PC-3 (cell line): Measurements from ENCODE around the gene CTU1. TPM values are rescaled to one million over a fixed set of nuclear protein-coding genes. Genes with fewer than 3 reads are reported as not detected.

ENCODE experiments used
- ATAC-seq: fragments of 200-7000 bp; cut with Tn5 transposase; 2 replicates; pipeline ENCODE4 v1.9.1; 2020; ENCODE audit warnings: mild to moderate bottlenecking, moderate library complexity
- BruUV-seq: library from RNA; stranded (reverse); fragments of 400-500 nt; replicated peaks from 2 replicates; lab custom pipeline; 2021; lab: Mats Ljungman, UMichigan
- CTCF ChIA-PET: fragments of 300-600 bp; sonication (Branson Sonifier 250); formaldehyde crosslinking; loops from one replicate; lab custom pipeline; 2022; ENCODE audit warnings: antibody characterized with exemption; lab: Charles Lee
- POLR2A ChIA-PET: fragments of 300-600 bp; sonication (Branson Sonifier 250); formaldehyde crosslinking; loops from one replicate; lab custom pipeline; 2022; ENCODE audit warnings: antibody characterized with exemption; ENCODE audit not compliant: unreplicated experiment; lab: Charles Lee
- DNase-seq: peaks from one replicate; pipeline ENCODE4 v3.0.0-alpha.2; 2015
- H2AFZ ChIP-seq: fragments of 300-600 bp; sonication (generic); 2 replicates; pipeline ENCODE4 v1.6.0; 2016; ENCODE audit warnings: antibody characterized with exemption, low read length
- H3F3A ChIP-seq: fragments of 300-600 bp; sonication (generic); one replicate; pipeline ENCODE4 v1.6.0; 2017; ENCODE audit warnings: antibody characterized with exemption, low read length, control low read depth, mild to moderate bottlenecking; ENCODE audit not compliant: unreplicated experiment
- H3K27ac ChIP-seq: fragments of 300-600 bp; sonication (generic); 2 replicates; pipeline ENCODE4 v1.5.1; 2016; ENCODE audit warnings: mild to moderate bottlenecking, low read length
- H3K27me3 ChIP-seq: fragments of 300-600 bp; sonication (generic); 2 replicates; pipeline ENCODE4 v1.6.1; 2016; ENCODE audit warnings: low read length, mixed read lengths
- H3K36me3 ChIP-seq: fragments of 300-600 bp; sonication (generic); 2 replicates; pipeline ENCODE4 v1.6.1; 2016; ENCODE audit warnings: low read depth, mixed run types, low read length, mixed read lengths
- H3K4me1 ChIP-seq: fragments of 300-600 bp; sonication (generic); 2 replicates; pipeline ENCODE4 v1.5.1; 2016; ENCODE audit warnings: low read length; ENCODE audit not compliant: insufficient read depth
- H3K4me2 ChIP-seq: fragments of 300-600 bp; sonication (generic); 2 replicates; pipeline ENCODE4 v1.6.0; 2016; ENCODE audit warnings: low read length
- H3K4me3 ChIP-seq: fragments of 300-600 bp; sonication (generic); 2 replicates; pipeline ENCODE4 v1.5.1; 2016; ENCODE audit warnings: mild to moderate bottlenecking, low read length, mixed read lengths
- H3K79me2 ChIP-seq: fragments of 300-600 bp; sonication (generic); 2 replicates; pipeline ENCODE4 v1.6.1; 2017; ENCODE audit warnings: low read length, mixed read lengths
- H3K9ac ChIP-seq: fragments of 300-600 bp; sonication (generic); 2 replicates; pipeline ENCODE4 v1.6.0; 2016; ENCODE audit warnings: mild to moderate bottlenecking, low read length
- H3K9me2 ChIP-seq: fragments of 300-600 bp; sonication (generic); replicated peaks from 2 replicates; pipeline ENCODE4 v1.6.1; 2016; ENCODE audit warnings: mixed run types, low read length, mixed read lengths
- H3K9me3 ChIP-seq: fragments of 300-600 bp; sonication (generic); 2 replicates; pipeline ENCODE4 v1.6.1; 2016; ENCODE audit warnings: low read length, mixed read lengths
- H4K20me1 ChIP-seq: fragments of 300-600 bp; sonication (generic); 2 replicates; pipeline ENCODE4 v1.6.1; 2016; ENCODE audit warnings: low read length, mixed read lengths
- EZH2 ChIP-seq: fragments of 300-600 bp; sonication (generic); IDR thresholded peaks from one replicate; pipeline ENCODE4 v1.6.1; 2017; ENCODE audit warnings: antibody characterized with exemption, mild to moderate bottlenecking, low read length; ENCODE audit not compliant: unreplicated experiment
- EZH2phosphoT487 ChIP-seq: fragments of 300-600 bp; sonication (generic); IDR thresholded peaks from 2 replicates; pipeline ENCODE4 v1.6.1; 2018; ENCODE audit warnings: mild to moderate bottlenecking, antibody characterized with exemption, low read length, borderline replicate concordance
- intact Hi-C: fragments of 100-400 bp; cut with micrococcal nuclease; formaldehyde crosslinking; loops from 2 replicates; pipeline ENCODE4 v1.9.0; 2023
- total RNA-seq: library from RNA; depleted of rRNA; stranded (reverse); fragments of >200 nt; gene quantifications from 2 replicates; pipeline ENCODE4 v1.2.3, GENCODE V29; 2014
- TF ChIP-seq, protein P1 (sequence below): fragments of 300-600 bp; sonication (generic); conservative IDR thresholded peaks from 2 replicates; pipeline ENCODE4 v1.5.1; 2017; ENCODE audit warnings: antibody characterized with exemption, low read depth, mild to moderate bottlenecking, low read length

The CTU1 gene
- total RNA-seq, 1 experiment from 2014 or later = 29.0 TPM

DNA sequence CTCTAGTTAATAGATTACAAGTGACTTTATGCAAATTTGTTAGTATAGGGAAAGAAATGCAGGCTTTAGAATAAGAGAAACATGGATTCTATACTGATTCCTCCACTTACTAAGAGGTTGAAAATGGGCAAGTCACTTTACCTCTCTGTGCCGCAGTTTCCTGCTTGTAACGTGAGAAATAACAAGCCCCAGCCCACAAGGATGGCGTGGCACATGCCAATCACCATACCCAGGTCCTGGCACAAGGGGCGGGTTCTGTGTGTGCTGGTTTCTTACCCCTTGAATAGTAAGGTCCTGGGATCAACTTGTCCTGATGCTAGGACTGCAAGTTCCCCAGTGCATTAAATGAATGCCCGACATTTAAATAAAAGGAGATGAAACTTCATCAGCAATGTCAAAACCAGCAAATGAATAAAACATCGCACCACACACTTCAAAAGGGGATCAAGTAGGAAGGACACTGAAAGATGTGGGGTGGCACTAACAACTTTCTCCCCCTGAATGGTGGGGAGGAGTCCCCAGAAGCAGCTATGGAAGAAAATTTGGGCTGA is 8.6 kb upstream of the CTU1 start:
- H2AFZ ChIP-seq = no peak overlapping the region
- no peaks in the 10 kb centered on the region for H3K79me2 ChIP-seq
- TF ChIP-seq EZH2 = peak; percentile 29
- TF ChIP-seq EZH2phosphoT487 = no peak
- H3F3A ChIP-seq = no peaks in the 10 kb centered on the region
- H3K9me3 ChIP-seq = no peaks in the 10 kb centered on the region
- ATAC-seq = no peak
- H3K27me3 ChIP-seq = peaks cover 53% of the 10 kb centered on the region
- intact Hi-C loops = no loop called here
- POLR2A ChIA-PET = interaction anchor here (0.7 kb wide), 1 partner anchor 9 kb away, joined by 4 read pairs; the partner anchor contains the start of gene CTU1
- no peak overlapping the region for H3K4me2 ChIP-seq
- DNase-seq = no peak
- H3K9ac ChIP-seq = no peak overlapping the region
- no peaks in the 10 kb centered on the region for H3K36me3 ChIP-seq
- no peaks in the 10 kb centered on the region for H3K9me2 ChIP-seq
- H3K27ac ChIP-seq = no peak overlapping the region
- no peaks in the 10 kb centered on the region for H4K20me1 ChIP-seq
- CTCF ChIA-PET = no interaction called here
- no TSS peak for BruUV-seq
- no peak overlapping the region for H3K4me3 ChIP-seq
- no peaks in the 10 kb centered on the region for H3K4me1 ChIP-seq

DNA sequence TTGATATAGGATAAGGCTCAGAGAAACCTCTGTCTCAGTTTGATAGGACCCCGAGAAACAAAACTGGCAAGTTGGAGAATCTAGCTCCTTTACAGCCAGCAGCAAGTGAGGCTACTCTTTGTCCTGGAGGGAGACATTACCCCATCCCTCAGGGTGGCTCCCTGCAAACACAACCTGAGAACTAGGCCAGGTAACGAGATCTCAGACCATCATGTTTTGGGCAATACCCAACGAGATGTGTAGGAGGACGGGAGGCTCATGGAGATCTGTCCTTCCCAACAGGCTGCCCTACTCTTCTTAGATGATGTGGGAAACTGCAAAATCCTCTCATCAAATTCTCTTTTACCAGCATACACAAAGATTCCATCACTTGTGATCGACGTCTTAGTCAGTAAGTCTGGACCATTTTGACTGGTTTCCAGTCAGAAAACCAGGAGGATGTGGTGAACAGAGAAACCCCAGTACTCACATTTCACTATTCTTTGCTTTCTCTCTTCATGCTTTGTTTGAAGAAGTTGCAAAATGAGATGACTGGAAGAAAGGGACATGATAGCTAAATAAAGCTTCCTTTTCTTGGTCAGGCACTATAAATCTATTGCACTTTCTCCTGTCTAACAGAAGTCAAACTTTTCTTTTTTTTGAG is 6.0 kb upstream of the CTU1 start:
- no peak overlapping the region for H3K4me2 ChIP-seq
- no peaks in the 10 kb centered on the region for H3K9me2 ChIP-seq
- TF ChIP-seq EZH2 (no peak), EZH2phosphoT487 (no peak)
- TF ChIP-seq, protein P1, sequence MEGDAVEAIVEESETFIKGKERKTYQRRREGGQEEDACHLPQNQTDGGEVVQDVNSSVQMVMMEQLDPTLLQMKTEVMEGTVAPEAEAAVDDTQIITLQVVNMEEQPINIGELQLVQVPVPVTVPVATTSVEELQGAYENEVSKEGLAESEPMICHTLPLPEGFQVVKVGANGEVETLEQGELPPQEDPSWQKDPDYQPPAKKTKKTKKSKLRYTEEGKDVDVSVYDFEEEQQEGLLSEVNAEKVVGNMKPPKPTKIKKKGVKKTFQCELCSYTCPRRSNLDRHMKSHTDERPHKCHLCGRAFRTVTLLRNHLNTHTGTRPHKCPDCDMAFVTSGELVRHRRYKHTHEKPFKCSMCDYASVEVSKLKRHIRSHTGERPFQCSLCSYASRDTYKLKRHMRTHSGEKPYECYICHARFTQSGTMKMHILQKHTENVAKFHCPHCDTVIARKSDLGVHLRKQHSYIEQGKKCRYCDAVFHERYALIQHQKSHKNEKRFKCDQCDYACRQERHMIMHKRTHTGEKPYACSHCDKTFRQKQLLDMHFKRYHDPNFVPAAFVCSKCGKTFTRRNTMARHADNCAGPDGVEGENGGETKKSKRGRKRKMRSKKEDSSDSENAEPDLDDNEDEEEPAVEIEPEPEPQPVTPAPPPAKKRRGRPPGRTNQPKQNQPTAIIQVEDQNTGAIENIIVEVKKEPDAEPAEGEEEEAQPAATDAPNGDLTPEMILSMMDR = no peak
- H3K27ac ChIP-seq = no peak overlapping the region
- ChIA-PET POLR2A (no interaction called here), CTCF (no interaction called here)
- peaks cover 50% of the 10 kb centered on the region for H3K27me3 ChIP-seq
- H2AFZ ChIP-seq = no peak overlapping the region
- no peaks in the 10 kb centered on the region for H3K36me3 ChIP-seq
- H3K79me2 ChIP-seq = no peaks in the 10 kb centered on the region
- no peak overlapping the region for H3K4me3 ChIP-seq
- H3K9ac ChIP-seq = no peak overlapping the region
- no peaks in the 10 kb centered on the region for H4K20me1 ChIP-seq
- H3F3A ChIP-seq = no peaks in the 10 kb centered on the region
- no peaks in the 10 kb centered on the region for H3K9me3 ChIP-seq
- DNase-seq (no peak), ATAC-seq (no peak)
- BruUV-seq = no TSS peak
- no peaks in the 10 kb centered on the region for H3K4me1 ChIP-seq
- intact Hi-C loops = no loop called here

DNA sequence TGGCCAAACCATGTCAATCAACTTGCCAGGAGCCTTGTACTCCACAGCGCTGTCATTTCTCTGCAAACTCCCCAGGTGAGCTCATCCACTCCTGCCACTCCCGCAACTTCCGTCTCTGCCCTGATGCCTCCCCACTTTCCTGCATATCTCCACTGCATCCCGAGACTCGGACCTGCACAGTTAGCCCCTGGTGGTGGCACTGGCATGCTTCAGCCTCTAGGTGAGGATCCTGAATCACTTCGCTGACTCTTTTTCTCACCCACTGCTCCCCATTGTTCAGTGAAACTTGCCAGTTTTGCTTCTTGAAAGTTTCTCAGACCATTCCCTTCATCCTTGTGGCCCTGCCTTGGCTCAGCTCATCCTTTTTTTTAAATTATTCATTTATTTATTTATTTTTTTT is 3.4 kb upstream of the CTU1 start:
- ChIA-PET POLR2A (no interaction called here), CTCF (interaction anchor here (0.6 kb wide), 1 partner anchor 91 kb away, joined by 4 read pairs; no protein-coding TSS in a partner anchor)
- H3K79me2 ChIP-seq = peaks cover 15% of the 10 kb centered on the region
- no peaks in the 10 kb centered on the region for H3K9me2 ChIP-seq
- no peak for ATAC-seq
- H3K9me3 ChIP-seq = no peaks in the 10 kb centered on the region
- peaks cover 33% of the 10 kb centered on the region for H3K27me3 ChIP-seq
- no peak overlapping the region for H3K4me2 ChIP-seq
- H3K9ac ChIP-seq = no peak overlapping the region
- no peaks in the 10 kb centered on the region for H4K20me1 ChIP-seq
- TF ChIP-seq, protein P1 = peak; percentile 46
- TF ChIP-seq EZH2phosphoT487 = no peak
- H2AFZ ChIP-seq = no peak overlapping the region
- BruUV-seq = no TSS peak
- peaks cover 12% of the 10 kb centered on the region; the same call in 1 of the 2 replicates for H3K4me1 ChIP-seq
- H3F3A ChIP-seq = no peaks in the 10 kb centered on the region
- no peaks in the 10 kb centered on the region for H3K36me3 ChIP-seq
- DNase-seq = peak; percentile 36
- intact Hi-C loops = no loop called here
- no peak overlapping the region for H3K4me3 ChIP-seq
- no peak overlapping the region for H3K27ac ChIP-seq
